ENCODE measurements around the gene SPTBN5.

The SPTBN5 gene

GRCh38 chr15:41865490-41866055 lies 28.3 kb downstream of the SPTBN5 start:
- no peak for DNase-seq

- DNase-seq: no peak
These were observed 31.2 kb downstream of the SPTBN5 start for GRCh38 chr15:41862515-41863116.

GRCh38 chr15:41861736-41862356 lies 32.0 kb downstream of the SPTBN5 start:
- DNase-seq: no peak

- DNase-seq: no peak
These were observed 33.6 kb downstream of the SPTBN5 start for GRCh38 chr15:41860049-41860828.

GRCh38 chr15:41858756-41859155 lies 35.1 kb downstream of the SPTBN5 start:
- DNase-seq: no peak

GRCh38 chr15:41857316-41857715 lies 36.5 kb downstream of the SPTBN5 start:
- DNase-seq: no peak

GRCh38 chr15:41856716-41857115 lies 37.1 kb downstream of the SPTBN5 start:
- no peak for DNase-seq

- DNase-seq: no peak
These were observed 37.6 kb downstream of the SPTBN5 start for GRCh38 chr15:41856262-41856661.

- DNase-seq: no peak
These were observed 38.4 kb downstream of the SPTBN5 start for GRCh38 chr15:41855261-41855961.

- DNase-seq: no peak
These were observed 39.4 kb downstream of the SPTBN5 start for GRCh38 chr15:41854443-41854842.

GRCh38 chr15:41853831-41854230 lies 40.0 kb downstream of the SPTBN5 start:
- no peak for DNase-seq

GRCh38 chr15:41852736-41853590 lies 40.9 kb downstream of the SPTBN5 start:
- DNase-seq: no peak

GRCh38 chr15:41851755-41852370 lies 42.0 kb downstream of the SPTBN5 start:
- no peak for DNase-seq

GRCh38 chr15:41851167-41851523 lies 42.7 kb downstream of the SPTBN5 start:
- DNase-seq: no peak

- no peak for DNase-seq
These were observed 43.2 kb downstream of the SPTBN5 start for GRCh38 chr15:41850482-41851166.

GRCh38 chr15:41849861-41850260 lies 44.0 kb downstream of the SPTBN5 start:
- no peak for DNase-seq

GRCh38 chr15:41849204-41849603 lies 44.6 kb downstream of the SPTBN5 start:
- no peak for DNase-seq

GRCh38 chr15:41848631-41849030 lies 45.2 kb downstream of the SPTBN5 start:
- no peak for DNase-seq

- no peak for DNase-seq
These were observed 45.9 kb downstream of the SPTBN5 start for GRCh38 chr15:41847981-41848380.

- no peak for DNase-seq
These were observed 46.6 kb downstream of the SPTBN5 start for GRCh38 chr15:41847206-41847605.

- DNase-seq: no peak
These were observed 49.0 kb downstream of the SPTBN5 start for GRCh38 chr15:41844814-41845213.

All from islet precursor cell (in vitro differentiated cells).